Spinal cord (tissue), 10 donors: Measurements from ENCODE around the gene ALDOC. TPM values are rescaled to one million over a fixed set of nuclear protein-coding genes. Genes with fewer than 3 reads are reported as not detected.
A peak's percentile ranks its signal among the peaks of the same experiment; 100 is the strongest.
"Not testable (repeated sequence)": the region's sequence is repeated elsewhere in the genome, so short reads cannot be mapped to it uniquely, and the experiment has no call there.

Experiments
- DNase-seq, 6 donors: peaks; one replicate each; pipeline versions ENCODE4 v3.0.0 to v3.0.0-alpha.2; 2013 to 2015; ENCODE audit warnings: low spot score in 6 of 6, low read depth in 4 of 6
- H3K27ac ChIP-seq: one replicate; pipeline ENCODE4 v1.5.1; 2013; ENCODE audit warnings: low read depth, low read length, control low read depth
- H3K27me3 ChIP-seq: one replicate; pipeline ENCODE4 v1.6.1; 2013; ENCODE audit warnings: low read length; ENCODE audit not compliant: control insufficient read depth, insufficient read depth
- H3K36me3 ChIP-seq: one replicate; pipeline ENCODE4 v1.6.1; 2013; ENCODE audit warnings: low read length; ENCODE audit not compliant: control insufficient read depth, insufficient read depth
- H3K4me1 ChIP-seq: one replicate; pipeline ENCODE4 v1.6.1; 2013; ENCODE audit warnings: low read length; ENCODE audit not compliant: control insufficient read depth, insufficient read depth
- H3K4me3 ChIP-seq: one replicate; pipeline ENCODE4 v1.5.1; 2013; ENCODE audit warnings: low read depth, low read length, control low read depth
- H3K9me3 ChIP-seq: one replicate; pipeline ENCODE4 v1.6.1; 2013; ENCODE audit warnings: low read length; ENCODE audit not compliant: control insufficient read depth, insufficient read depth
- WGBS: methylation state at CpG from one replicate; pipeline ENCODE4 v1.1.5; 2013; ENCODE audit warnings: missing lambda C conversion rate; ENCODE audit not compliant: insufficient coverage; 5-methylcytosine and 5-hydroxymethylcytosine counted together
- polyA plus RNA-seq, 2 donors: library from polyadenylated mRNA; unstranded; fragments of 120-200 nt; gene quantifications; one replicate each; pipeline ENCODE4 v1.2.1, GENCODE V29; 2013; ENCODE audit not compliant: insufficient read length in 2 of 2
- total RNA-seq, 2 donors: library from RNA; depleted of rRNA in 1 of 2; stranded (reverse); fragments of 120-200 nt in 1 of 2; fragments of >200 nt in 1 of 2; gene quantifications; one replicate each; pipeline versions ENCODE4 v1.2.3 to v1.2.4, GENCODE V29; 2013 to 2014
- donor health status: healthy.

Gene ALDOC
- total and polyA plus RNA-seq, 4 donors: 217 to 674 (median 598) TPM

GRCh38 chr17:28612936-28613872, 36.5 kb upstream of the ALDOC start:
- H3K4me1 ChIP-seq: no peaks in the 10 kb centered on the region
- peak; percentile 5 to 78 (median 38) for DNase-seq
- 81% methylated on average over 4 of the region's 6 CpGs for WGBS
- no peak overlapping the region for H3K4me3 ChIP-seq
- peaks cover 62% of the 10 kb centered on the region for H3K36me3 ChIP-seq
- no peaks in the 10 kb centered on the region for H3K9me3 ChIP-seq
- no peak overlapping the region for H3K27ac ChIP-seq
- no peaks in the 10 kb centered on the region for H3K27me3 ChIP-seq

DNA sequence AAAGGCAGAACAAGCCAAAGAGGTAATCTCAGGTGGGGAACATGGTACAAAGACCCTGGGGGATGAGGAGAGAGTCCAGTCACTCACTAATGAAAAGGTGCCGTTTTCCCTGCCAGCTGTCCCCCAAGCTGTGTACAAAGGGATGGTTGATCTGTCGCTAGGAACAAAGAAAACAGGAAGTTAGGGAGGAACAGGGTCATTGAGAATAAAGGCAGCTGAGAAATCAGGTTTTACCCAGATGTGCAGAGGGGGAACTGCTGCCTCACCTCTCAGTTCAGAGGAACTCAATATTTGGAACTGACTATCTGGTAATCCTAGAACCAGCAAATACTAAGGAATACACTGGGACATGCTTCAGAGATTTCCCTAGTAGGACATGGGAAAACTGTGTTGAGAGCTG, 35.8 kb upstream of the ALDOC start:
- no peak overlapping the region for H3K27ac ChIP-seq
- H3K27me3 ChIP-seq: no peaks in the 10 kb centered on the region
- no peaks in the 10 kb centered on the region for H3K9me3 ChIP-seq
- peaks cover 56% of the 10 kb centered on the region for H3K36me3 ChIP-seq
- H3K4me3 ChIP-seq: no peak overlapping the region
- WGBS: 66% methylated on average over 2 of the region's 2 CpGs
- H3K4me1 ChIP-seq: no peaks in the 10 kb centered on the region
- no peak for DNase-seq

GRCh38 chr17:28610376-28610775, 33.7 kb upstream of the ALDOC start:
- 94% methylated on average over 8 of the region's 8 CpGs for WGBS
- no peak overlapping the region for H3K27ac ChIP-seq
- no peaks in the 10 kb centered on the region for H3K27me3 ChIP-seq
- H3K36me3 ChIP-seq: peaks cover 42% of the 10 kb centered on the region
- DNase-seq: no peak
- H3K4me3 ChIP-seq: no peak overlapping the region
- H3K9me3 ChIP-seq: no peaks in the 10 kb centered on the region
- no peaks in the 10 kb centered on the region for H3K4me1 ChIP-seq

GRCh38 chr17:28604031-28604430, 27.3 kb upstream of the ALDOC start:
- H3K9me3 ChIP-seq, H3K36me3 ChIP-seq, H3K4me3 ChIP-seq, DNase-seq, H3K27ac ChIP-seq, H3K27me3 ChIP-seq: not testable (repeated sequence)
- WGBS: 93% methylated on average over 3 of the region's 31 CpGs
- H3K4me1 ChIP-seq: peaks cover 10% of the 10 kb centered on the region

GRCh38 chr17:28599311-28600184, 22.9 kb upstream of the ALDOC start:
- peak overlapping the region; percentile 95 for H3K27ac ChIP-seq
- H3K4me1 ChIP-seq: peaks cover 17% of the 10 kb centered on the region
- WGBS: 21% methylated on average over 35 of the region's 40 CpGs
- no peaks in the 10 kb centered on the region for H3K36me3 ChIP-seq
- no peaks in the 10 kb centered on the region for H3K9me3 ChIP-seq
- peak overlapping the region; percentile 84 for H3K4me3 ChIP-seq
- peak; percentile 19 to 86 (median 48) for DNase-seq
- no peaks in the 10 kb centered on the region for H3K27me3 ChIP-seq

DNA sequence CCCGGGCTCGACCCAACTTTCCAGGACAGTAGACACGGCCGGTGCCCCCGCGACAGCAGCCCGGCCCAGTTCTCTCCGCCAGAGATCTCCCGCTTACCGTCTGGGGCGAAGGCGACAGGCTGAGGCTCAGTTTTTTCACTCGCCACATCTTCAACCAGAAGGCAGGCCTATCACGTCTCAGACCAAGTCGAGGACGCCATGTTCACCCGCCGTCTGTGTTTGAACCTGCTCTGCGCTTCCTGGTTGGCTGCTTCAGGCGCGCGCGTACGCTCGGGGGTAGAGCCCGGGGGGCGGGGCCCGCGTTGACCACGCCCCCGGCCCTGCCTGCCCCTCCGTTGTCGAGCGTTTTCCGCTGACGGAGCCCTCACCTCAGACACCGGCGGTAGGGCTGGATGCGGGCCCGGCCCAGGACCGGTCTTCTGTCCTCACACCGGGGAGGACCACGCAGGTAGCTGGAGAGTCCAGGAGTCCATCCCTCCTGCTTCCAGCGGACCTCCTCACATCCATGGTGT, 22.2 kb upstream of the ALDOC start, which contains the start of gene SPAG5:
Gene SPAG5 (minus strand): TSS at position 227 of the 512 bp plus-strand sequence. CDS start 79 bp downstream, at position 148.
- WGBS: 0% methylated on average over 44 of the region's 44 CpGs
- H3K4me1 ChIP-seq: peaks cover 17% of the 10 kb centered on the region
- no peaks in the 10 kb centered on the region for H3K9me3 ChIP-seq
- H3K27ac ChIP-seq: peak within 1 kb of the TSS; percentile 95
- DNase-seq: peak; percentile 70 to 97 (median 86)
- peak within 1 kb of the TSS; percentile 84 for H3K4me3 ChIP-seq
- H3K36me3 ChIP-seq: no peaks in the 10 kb centered on the region
- H3K27me3 ChIP-seq: no peaks in the 10 kb centered on the region

DNA sequence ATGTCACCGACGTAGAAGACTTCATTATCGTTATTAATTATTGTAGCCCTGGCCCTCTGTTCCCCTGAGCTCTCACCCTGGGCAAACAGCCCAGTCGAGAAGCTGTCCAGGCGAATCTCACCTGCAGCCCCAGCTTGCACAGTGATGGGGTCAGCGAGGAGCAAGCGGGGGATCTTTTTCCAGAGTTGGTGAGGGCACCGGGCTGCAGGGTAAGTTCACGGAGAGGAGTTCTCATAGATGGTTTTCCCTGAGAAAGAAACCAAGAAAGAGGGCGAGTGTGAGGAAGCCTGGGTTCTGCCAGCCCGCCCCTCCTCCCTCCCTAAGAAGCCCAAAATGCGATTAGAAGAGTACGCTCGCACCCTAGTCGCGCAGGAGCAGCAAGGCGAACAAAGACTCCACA, 21.7 kb upstream of the ALDOC start:
- Histone ChIP-seq H3K4me1 (peaks cover 17% of the 10 kb centered on the region), H3K36me3 (no peaks in the 10 kb centered on the region), H3K9me3 (no peaks in the 10 kb centered on the region), H3K4me3 (peak overlapping the region; percentile 84), H3K27ac (peak overlapping the region; percentile 67), H3K27me3 (no peaks in the 10 kb centered on the region)
- no peak for DNase-seq
- WGBS: under 1% methylated on average over 14 of the region's 17 CpGs

DNA sequence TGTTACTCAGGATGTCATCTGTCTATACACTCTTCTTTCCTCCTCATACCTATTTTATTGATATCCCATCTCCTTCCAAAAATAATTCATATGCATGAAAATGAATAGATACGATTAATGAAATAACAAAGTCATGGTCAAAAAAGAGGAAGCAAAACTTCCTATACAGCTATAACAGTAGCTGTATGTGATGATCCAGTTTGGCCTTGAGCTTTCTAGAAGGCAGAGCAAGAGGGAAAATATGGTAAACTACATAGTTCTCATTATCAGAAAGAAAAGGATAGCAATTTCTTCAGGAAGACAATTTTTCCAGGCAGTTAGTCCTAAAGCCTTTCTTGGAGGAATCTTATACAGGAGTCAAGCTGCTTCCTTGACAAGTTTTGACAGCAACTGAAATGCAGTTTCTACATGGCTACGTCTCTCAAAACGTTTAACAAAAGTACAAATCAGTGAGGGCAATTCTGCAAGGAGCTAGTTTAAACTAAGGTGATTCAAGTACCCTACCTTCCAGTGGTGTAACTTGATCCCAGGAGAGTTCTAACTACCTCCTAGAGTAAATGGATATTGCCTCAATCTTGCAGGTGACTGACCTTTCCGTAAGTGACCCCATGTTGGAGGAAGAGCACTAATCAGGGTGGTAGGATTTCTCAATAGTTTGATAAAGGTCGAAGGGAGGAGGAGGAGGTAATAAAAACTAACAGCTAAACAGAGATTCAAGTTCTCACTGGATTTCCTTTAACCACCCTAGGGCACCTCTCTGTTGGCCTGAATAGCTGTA, 21.1 kb upstream of the ALDOC start:
- no peak for DNase-seq
- Histone ChIP-seq H3K27me3 (no peaks in the 10 kb centered on the region), H3K4me3 (peak overlapping the region; percentile 84), H3K4me1 (peaks cover 17% of the 10 kb centered on the region), H3K36me3 (no peaks in the 10 kb centered on the region), H3K9me3 (no peaks in the 10 kb centered on the region), H3K27ac (no peak overlapping the region)
- WGBS: 44% methylated on average over 2 of the region's 5 CpGs

GRCh38 chr17:28592260-28592659, 15.6 kb upstream of the ALDOC start:
- Histone ChIP-seq H3K27ac (no peak overlapping the region), H3K4me3 (no peak overlapping the region), H3K4me1 (no peaks in the 10 kb centered on the region), H3K9me3 (no peaks in the 10 kb centered on the region), H3K27me3 (no peaks in the 10 kb centered on the region), H3K36me3 (peaks cover 22% of the 10 kb centered on the region)
- WGBS: 100% methylated on average over 4 of the region's 4 CpGs
- DNase-seq: no peak
